Head of caudate nucleus (tissue), 42 donors: ENCODE data around the gene AP5Z1.

Experiments
- DNase-seq, 42 donors: peaks; one replicate each; pipeline versions ENCODE4 v3.0.0 to v3.0.0-alpha.2; 2020 to 2021; ENCODE audit warnings: mixed read lengths in 7 of 42
- intact Hi-C: fragments of 100-400 bp; cut with DNase I; formaldehyde crosslinking; loops from one replicate; pipeline ENCODE4 v1.15.0; 2022

The AP5Z1 gene

DNA sequence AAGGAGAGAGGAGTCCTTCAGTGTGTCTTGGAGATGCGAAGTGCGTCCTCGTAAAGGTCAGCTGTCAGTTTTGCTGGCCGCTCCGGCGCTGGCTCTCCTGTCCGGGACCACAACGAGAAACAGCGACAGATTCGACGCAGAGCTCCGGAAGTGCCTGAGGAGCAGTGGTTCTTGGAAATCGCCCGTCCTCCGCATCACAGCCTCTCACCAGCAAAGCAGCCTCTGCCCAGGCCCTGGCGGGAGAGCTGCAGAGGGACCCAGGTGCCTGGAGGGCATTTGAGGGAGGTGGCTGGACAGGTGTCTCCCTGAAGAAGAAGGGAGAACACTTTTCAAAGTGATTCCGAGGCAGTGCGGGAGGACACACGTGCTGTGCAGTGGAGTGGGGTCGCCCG, 11.6 kb upstream of the AP5Z1 start:
- intact Hi-C loops: no loop called here

GRCh38 chr7:4764402-4765007, 10.9 kb upstream of the AP5Z1 start:
- intact Hi-C loops: no loop called here

More for the DNA sequence above, 11.6 kb upstream of the AP5Z1 start:
- no peak for DNase-seq

GRCh38 chr7:4765776-4766490, 9.5 kb upstream of the AP5Z1 start:
- peak in 1 of 42 donors; percentile 46 for DNase-seq
- intact Hi-C loops: no loop called here

More at GRCh38 chr7:4764402-4765007, 10.9 kb upstream of the AP5Z1 start:
- DNase-seq: no peak

GRCh38 chr7:4766666-4767519, 8.5 kb upstream of the AP5Z1 start:
- no peak for DNase-seq
- intact Hi-C loops: no loop called here

DNA sequence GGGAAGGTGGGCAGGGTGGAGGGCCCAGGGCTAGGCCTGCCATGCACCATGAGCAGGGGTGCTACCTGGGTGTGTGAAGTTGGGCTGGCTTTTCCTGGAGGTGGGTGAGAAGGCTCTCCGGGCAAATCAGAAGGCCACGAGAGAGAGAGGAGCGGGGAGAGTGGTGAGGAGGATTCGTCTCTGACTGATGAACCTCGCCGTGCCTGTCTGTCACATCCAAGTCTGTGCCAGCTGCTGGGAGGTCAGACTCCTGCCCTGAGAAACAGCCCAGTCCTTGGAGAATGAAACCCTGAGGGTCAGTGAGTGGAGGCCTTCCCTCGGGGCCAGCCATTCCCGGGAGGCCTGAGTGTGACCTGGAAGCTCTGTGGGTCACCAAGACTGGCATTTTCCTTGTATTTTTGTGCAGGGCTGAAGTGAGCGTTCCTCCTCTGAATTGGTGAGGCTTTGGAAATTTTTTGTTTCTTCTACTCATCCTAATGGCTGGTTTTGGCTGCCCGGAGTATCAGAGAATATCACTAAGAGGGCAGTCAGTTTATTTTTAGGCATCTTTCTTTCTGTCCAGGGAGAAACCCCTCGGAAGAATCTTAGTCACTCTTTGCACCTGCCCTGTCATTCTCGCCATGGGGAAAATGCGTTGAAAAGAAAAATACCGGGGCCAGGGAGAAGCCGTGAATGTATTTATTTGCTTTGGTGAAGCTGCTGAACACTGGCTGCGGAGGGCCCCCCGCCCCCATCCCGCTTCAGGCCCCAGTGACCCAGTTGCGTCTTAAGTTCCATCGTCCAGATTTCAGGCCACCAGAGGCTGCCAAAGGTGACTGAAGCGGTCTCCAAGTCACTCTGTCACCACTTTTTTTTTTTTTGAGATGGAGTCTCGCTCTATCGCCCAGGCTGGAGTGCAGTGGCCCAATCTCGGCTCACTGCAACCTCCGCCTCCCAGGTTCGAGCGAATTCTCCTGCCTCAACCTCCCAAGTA, 6.5 kb upstream of the AP5Z1 start:
- DNase-seq: no peak
- intact Hi-C loops: no loop called here

GRCh38 chr7:4769761-4770160, 5.7 kb upstream of the AP5Z1 start:
- no peak for DNase-seq
- intact Hi-C loops: no loop called here

- intact Hi-C loops: no loop called here
- no peak for DNase-seq
Measured at GRCh38 chr7:4770886-4771285, 4.5 kb upstream of the AP5Z1 start.

- intact Hi-C loops: no loop called here
- DNase-seq: no peak
Measured at GRCh38 chr7:4771737-4772136, 3.7 kb upstream of the AP5Z1 start.

- DNase-seq: no peak
- intact Hi-C loops: no loop called here
Measured at GRCh38 chr7:4772306-4772705, 3.1 kb upstream of the AP5Z1 start.

- DNase-seq: no peak
- intact Hi-C loops: no loop called here
Measured at GRCh38 chr7:4774007-4774406, 1.4 kb upstream of the AP5Z1 start.

DNA sequence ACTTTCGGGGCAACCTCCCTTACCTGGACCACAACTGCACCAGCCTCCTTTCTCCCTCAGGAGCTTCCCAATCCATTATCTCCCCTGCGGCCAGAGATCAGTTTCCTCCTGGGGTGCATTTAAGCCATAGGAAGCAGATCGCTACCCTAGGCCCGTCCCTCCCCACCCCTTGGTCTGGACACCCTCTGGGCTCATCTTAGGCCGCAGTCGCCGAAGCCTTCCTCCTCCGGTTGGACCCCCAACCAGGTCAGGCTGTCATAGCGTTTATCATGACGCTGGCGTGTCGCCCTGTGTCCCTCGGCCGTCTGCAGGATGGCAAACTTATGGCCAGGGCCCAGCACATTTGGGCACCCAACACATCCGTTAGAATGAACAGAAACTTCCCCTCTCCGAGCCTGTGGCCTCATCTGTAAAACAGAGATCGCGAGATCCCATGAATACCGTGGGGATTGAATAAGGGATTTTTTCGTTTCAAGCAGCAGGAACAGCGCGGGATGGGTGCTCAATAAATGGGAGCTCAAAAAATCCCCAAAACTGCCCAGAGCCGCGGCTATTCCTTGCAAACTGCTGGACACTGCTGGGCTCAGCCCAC, 669 bp upstream of the AP5Z1 start:
- intact Hi-C loops: no loop called here
- peak in 1 of 42 donors; percentile 37 for DNase-seq

- intact Hi-C loops: no loop called here
- peak in 3 of 42 donors; percentile 29 to 54 (median 35) for DNase-seq
Measured at GRCh38 chr7:4775848-4776623, 613 bp downstream of the AP5Z1 start.

DNA sequence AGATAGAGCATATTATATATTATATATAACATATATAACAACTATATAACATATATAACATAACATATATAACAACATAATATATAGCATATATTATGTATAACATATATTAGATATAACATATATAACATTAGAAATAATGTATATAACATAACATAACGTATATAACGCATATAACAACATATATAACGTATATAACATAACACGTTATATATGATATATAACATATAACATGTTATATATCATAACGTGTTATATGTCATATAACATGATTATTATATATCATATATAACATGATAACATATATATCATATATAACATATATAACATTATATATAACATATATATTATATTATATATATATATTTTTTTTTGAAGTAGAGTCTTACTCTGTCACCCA, 3.7 kb downstream of the AP5Z1 start:
- intact Hi-C loops: no loop called here

GRCh38 chr7:4781366-4782069, 6.1 kb downstream of the AP5Z1 start:
- DNase-seq: no peak
- intact Hi-C loops: no loop called here

More for the DNA sequence above, 3.7 kb downstream of the AP5Z1 start:
- DNase-seq: no peak

DNA sequence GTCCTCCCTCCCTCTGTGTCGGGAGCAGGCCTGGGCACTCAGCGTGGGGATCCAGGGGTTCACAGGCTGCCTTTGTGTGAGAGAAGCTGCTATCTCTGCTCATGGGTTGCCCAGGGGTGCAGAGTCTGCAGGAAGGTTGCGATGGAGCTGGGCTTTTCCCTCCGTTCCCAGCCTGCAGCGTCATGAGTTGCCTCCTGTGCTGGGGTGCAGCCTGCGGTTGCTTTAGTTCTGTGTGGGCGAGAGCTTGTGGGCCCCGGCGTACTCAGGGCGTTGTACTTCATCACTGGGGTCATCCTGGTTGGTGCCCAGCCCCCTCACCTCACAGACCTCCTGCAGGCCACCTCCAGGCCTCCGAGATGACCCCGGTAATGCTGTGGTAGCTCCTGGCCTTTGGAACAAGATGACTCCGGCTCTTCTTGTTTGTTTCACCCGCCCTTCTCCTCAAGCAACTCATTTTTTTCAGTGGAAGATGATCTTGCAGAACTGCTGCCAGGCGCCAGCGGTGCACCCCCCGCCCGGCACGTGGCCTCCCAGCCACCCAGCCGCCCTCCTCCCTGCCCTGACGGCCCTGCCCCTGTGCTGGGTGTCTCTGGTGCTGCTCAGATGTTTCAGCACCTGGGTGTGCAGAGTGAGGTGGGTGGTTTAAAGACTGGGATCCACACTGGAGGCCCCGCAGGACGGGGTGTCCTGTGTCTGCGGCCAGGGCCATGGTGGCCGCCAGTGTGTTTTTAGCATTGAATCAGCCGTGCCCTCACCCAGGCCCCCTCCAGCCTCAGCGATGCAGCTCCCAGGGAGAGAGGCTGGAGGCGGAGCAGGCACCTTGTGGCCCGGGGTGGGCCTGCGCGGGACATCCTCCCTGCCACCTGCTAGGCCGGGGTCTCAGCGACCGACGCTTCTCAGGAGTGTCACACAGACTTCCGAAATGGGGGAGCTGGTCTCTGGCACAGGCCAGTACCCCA, 7.2 kb downstream of the AP5Z1 start:
- intact Hi-C loops: no loop called here

GRCh38 chr7:4783292-4783652, 7.8 kb downstream of the AP5Z1 start:
- intact Hi-C loops: no loop called here
- no peak for DNase-seq

More for the DNA sequence above, 7.2 kb downstream of the AP5Z1 start:
- DNase-seq: peak in 39 of 42 donors; percentile 27 to 84 (median 64)
